ENCODE data around the gene ZBTB49.
"Not testable (repeated sequence)": the region's sequence is repeated elsewhere in the genome, so short reads cannot be mapped to it uniquely, and the experiment has no call there.

ZBTB49 gene, protein sequence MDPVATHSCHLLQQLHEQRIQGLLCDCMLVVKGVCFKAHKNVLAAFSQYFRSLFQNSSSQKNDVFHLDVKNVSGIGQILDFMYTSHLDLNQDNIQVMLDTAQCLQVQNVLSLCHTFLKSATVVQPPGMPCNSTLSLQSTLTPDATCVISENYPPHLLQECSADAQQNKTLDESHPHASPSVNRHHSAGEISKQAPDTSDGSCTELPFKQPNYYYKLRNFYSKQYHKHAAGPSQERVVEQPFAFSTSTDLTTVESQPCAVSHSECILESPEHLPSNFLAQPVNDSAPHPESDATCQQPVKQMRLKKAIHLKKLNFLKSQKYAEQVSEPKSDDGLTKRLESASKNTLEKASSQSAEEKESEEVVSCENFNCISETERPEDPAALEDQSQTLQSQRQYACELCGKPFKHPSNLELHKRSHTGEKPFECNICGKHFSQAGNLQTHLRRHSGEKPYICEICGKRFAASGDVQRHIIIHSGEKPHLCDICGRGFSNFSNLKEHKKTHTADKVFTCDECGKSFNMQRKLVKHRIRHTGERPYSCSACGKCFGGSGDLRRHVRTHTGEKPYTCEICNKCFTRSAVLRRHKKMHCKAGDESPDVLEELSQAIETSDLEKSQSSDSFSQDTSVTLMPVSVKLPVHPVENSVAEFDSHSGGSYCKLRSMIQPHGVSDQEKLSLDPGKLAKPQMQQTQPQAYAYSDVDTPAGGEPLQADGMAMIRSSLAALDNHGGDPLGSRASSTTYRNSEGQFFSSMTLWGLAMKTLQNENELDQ

DNA sequence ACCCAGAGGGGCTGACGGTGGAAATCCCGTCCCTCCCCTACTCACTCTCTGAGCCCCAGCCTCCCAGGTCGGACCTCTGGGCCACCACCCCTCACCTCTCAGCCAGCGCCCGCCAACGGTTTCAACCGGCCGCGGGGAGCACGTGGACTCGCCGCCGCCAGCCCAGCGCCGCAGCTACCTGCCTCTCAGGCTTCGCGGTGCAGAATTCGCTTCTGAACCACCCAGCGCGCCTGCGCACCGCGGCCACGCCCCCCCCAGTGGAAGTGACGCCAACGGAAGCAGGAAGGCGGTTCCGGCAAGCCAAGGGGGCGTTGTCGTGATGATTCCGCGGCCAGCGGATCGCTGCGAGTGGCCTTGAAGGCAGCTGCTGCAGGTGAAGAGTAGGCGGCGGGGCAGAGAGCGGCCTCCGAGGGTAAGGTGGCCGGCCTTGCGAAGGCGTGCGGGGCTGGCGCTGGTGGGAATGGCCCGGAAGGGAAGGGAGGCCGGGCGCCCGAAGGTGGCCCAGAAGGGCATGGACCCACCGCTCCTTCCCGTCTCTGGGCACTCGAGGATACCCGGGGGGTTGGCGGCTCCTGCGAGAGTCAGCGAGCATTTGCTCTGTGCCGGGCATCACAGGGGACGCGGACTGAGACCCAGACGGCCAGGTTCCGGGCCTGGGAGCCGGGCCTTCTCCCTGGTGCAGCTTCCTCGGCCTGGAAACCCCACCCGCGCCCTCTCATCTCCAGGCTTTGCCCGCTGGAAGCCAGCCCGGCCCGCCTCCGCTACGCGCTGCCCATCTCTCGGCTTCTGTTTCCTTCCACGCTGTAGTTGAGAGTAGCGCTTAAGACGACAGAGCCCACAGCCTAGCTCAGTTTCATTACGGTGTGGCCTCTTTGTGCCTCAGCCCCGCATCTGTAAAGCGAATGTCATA, at the start of gene ZBTB49, which contains the start of gene LYAR:
ZBTB49 (plus strand) TSS at position 311 of the 910 bp plus-strand sequence. CDS start 9,695 bp downstream, outside the sequence.
LYAR (minus strand) TSS at position 214 of the 910 bp plus-strand sequence. CDS start 6,412 bp downstream, outside the sequence.
- Histone ChIP-seq H3K27ac (ENCODE audit: low read length) (peak within 1 kb of the TSS; percentile 61), H3K27me3 (ENCODE audit: insufficient read depth, low read length) (no peaks in the 10 kb centered on the region), H3K9ac (ENCODE audit: low read depth, low read length) (peak within 1 kb of the TSS; percentile 96), H3K4me1 (ENCODE audit: insufficient read depth, low read length) (peaks cover 11% of the 10 kb centered on the region), H3K9me3 (ENCODE audit: insufficient read depth, low read depth, low read length) (no peaks in the 10 kb centered on the region), H3K36me3 (ENCODE audit: insufficient read depth, low read depth, low read length) (peaks cover 18% of the 10 kb centered on the region), H3K4me3 (ENCODE audit: low read length) (peak within 1 kb of the TSS; percentile 100)

GRCh38 chr4:4245172-4245571, 44.9 kb upstream of the ZBTB49 start:
- H3K27ac ChIP-seq (ENCODE audit: low read length), result no peak overlapping the region
- H3K9ac ChIP-seq (ENCODE audit: low read depth, low read length), result no peak overlapping the region
- peaks cover 50% of the 10 kb centered on the region for H3K36me3 ChIP-seq (ENCODE audit: insufficient read depth, low read depth, low read length)
- no peaks in the 10 kb centered on the region for H3K27me3 ChIP-seq (ENCODE audit: insufficient read depth, low read length)
- H3K4me3 ChIP-seq (ENCODE audit: low read length), result no peak overlapping the region
- peaks cover 8% of the 10 kb centered on the region for H3K4me1 ChIP-seq (ENCODE audit: insufficient read depth, low read length)
- H3K9me3 ChIP-seq (ENCODE audit: insufficient read depth, low read depth, low read length), result no peaks in the 10 kb centered on the region

DNA sequence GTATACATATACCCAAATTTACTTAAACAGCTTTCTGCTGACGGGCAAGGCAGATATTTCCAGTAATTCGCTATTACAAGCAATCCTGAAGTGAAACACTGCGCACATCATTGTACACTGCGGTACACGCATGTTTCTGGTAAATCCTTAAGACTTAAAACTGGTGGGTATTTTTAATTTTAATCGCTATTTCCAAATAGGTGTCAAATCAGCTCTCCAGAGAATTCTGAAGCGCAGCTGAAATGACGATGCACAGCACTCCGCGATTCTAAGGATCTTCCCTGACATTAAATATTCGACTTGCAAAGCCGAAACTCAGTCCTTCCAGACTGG, 42.4 kb upstream of the ZBTB49 start:
- H3K36me3 ChIP-seq (ENCODE audit: insufficient read depth, low read depth, low read length), result peaks cover 33% of the 10 kb centered on the region
- H3K9ac ChIP-seq (ENCODE audit: low read depth, low read length), result peak overlapping the region; percentile 93
- H3K4me1 ChIP-seq (ENCODE audit: insufficient read depth, low read length), result peaks cover 8% of the 10 kb centered on the region
- H3K9me3 ChIP-seq (ENCODE audit: insufficient read depth, low read depth, low read length), result no peaks in the 10 kb centered on the region
- peak overlapping the region; percentile 80 for H3K4me3 ChIP-seq (ENCODE audit: low read length)
- H3K27me3 ChIP-seq (ENCODE audit: insufficient read depth, low read length), result peaks cover 6% of the 10 kb centered on the region; the same call in 1 of the 2 replicates
- H3K27ac ChIP-seq (ENCODE audit: low read length), result peak overlapping the region; percentile 83

GRCh38 chr4:4248029-4248884, 41.8 kb upstream of the ZBTB49 start, which contains the start of gene TMEM128:
TSS of gene TMEM128 (minus strand) at chr4:4248223. CDS start at chr4:4248202, 21 bp downstream.
- peak within 1 kb of the TSS; percentile 83 for H3K27ac ChIP-seq (ENCODE audit: low read length)
- H3K9me3 ChIP-seq (ENCODE audit: insufficient read depth, low read depth, low read length), result no peaks in the 10 kb centered on the region
- peak within 1 kb of the TSS; percentile 80 for H3K4me3 ChIP-seq (ENCODE audit: low read length)
- H3K9ac ChIP-seq (ENCODE audit: low read depth, low read length), result peak within 1 kb of the TSS; percentile 93
- peaks cover 6% of the 10 kb centered on the region; the same call in 1 of the 2 replicates for H3K27me3 ChIP-seq (ENCODE audit: insufficient read depth, low read length)
- peaks cover 31% of the 10 kb centered on the region for H3K36me3 ChIP-seq (ENCODE audit: insufficient read depth, low read depth, low read length)
- H3K4me1 ChIP-seq (ENCODE audit: insufficient read depth, low read length), result peaks cover 8% of the 10 kb centered on the region

GRCh38 chr4:4248885-4249203, 41.2 kb upstream of the ZBTB49 start:
- peak overlapping the region; percentile 80 for H3K4me3 ChIP-seq (ENCODE audit: low read length)
- peak overlapping the region; percentile 83 for H3K27ac ChIP-seq (ENCODE audit: low read length)
- no peaks in the 10 kb centered on the region for H3K9me3 ChIP-seq (ENCODE audit: insufficient read depth, low read depth, low read length)
- peaks cover 8% of the 10 kb centered on the region for H3K4me1 ChIP-seq (ENCODE audit: insufficient read depth, low read length)
- peak overlapping the region; percentile 93 for H3K9ac ChIP-seq (ENCODE audit: low read depth, low read length)
- peaks cover 6% of the 10 kb centered on the region; the same call in 1 of the 2 replicates for H3K27me3 ChIP-seq (ENCODE audit: insufficient read depth, low read length)
- H3K36me3 ChIP-seq (ENCODE audit: insufficient read depth, low read depth, low read length), result peaks cover 25% of the 10 kb centered on the region

GRCh38 chr4:4249342-4249741, 40.7 kb upstream of the ZBTB49 start:
- H3K27me3 ChIP-seq (ENCODE audit: insufficient read depth, low read length); H3K27ac ChIP-seq (ENCODE audit: low read length); H3K4me1 ChIP-seq (ENCODE audit: insufficient read depth, low read length); H3K9me3 ChIP-seq (ENCODE audit: insufficient read depth, low read depth, low read length): not testable (repeated sequence)
- Histone ChIP-seq H3K36me3 (ENCODE audit: insufficient read depth, low read depth, low read length) (peaks cover 20% of the 10 kb centered on the region), H3K4me3 (ENCODE audit: low read length) (peak overlapping the region; percentile 80; the same call in 1 of the 2 replicates), H3K9ac (ENCODE audit: low read depth, low read length) (peak overlapping the region; percentile 93; the same call in 1 of the 2 replicates)

DNA sequence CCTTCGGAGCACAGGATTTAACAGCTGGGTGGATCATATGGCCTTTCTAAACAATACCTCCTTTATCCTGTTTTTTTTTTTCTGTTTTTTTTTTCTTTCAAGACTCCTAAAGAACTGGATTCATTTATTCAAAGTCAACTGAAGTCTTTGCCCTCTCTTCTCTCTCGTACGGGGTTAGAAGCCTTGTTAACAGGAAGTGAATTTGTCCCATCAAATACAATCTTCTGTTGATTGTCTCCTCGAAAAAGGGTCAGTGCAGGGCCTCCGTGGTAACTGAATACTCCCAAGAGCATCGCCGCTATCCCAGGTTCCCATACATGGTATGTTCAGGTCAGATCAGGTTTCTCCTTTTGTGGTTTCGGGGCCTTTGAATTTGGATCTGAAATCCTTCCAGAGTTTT, 40.2 kb upstream of the ZBTB49 start:
- H3K27me3 ChIP-seq (ENCODE audit: insufficient read depth, low read length), result peaks cover 6% of the 10 kb centered on the region; the same call in 1 of the 2 replicates
- peaks cover 8% of the 10 kb centered on the region for H3K4me1 ChIP-seq (ENCODE audit: insufficient read depth, low read length)
- H3K27ac ChIP-seq (ENCODE audit: low read length), result no peak overlapping the region
- no peaks in the 10 kb centered on the region for H3K9me3 ChIP-seq (ENCODE audit: insufficient read depth, low read depth, low read length)
- H3K9ac ChIP-seq (ENCODE audit: low read depth, low read length), result no peak overlapping the region
- peaks cover 14% of the 10 kb centered on the region for H3K36me3 ChIP-seq (ENCODE audit: insufficient read depth, low read depth, low read length)
- no peak overlapping the region for H3K4me3 ChIP-seq (ENCODE audit: low read length)

- Histone ChIP-seq H3K4me3 (ENCODE audit: low read length) (no peak overlapping the region), H3K27me3 (ENCODE audit: insufficient read depth, low read length) (peaks cover 6% of the 10 kb centered on the region; the same call in 1 of the 2 replicates), H3K9me3 (ENCODE audit: insufficient read depth, low read depth, low read length) (no peaks in the 10 kb centered on the region), H3K27ac (ENCODE audit: low read length) (no peak overlapping the region), H3K4me1 (ENCODE audit: insufficient read depth, low read length) (no peaks in the 10 kb centered on the region), H3K9ac (ENCODE audit: low read depth, low read length) (no peak overlapping the region), H3K36me3 (ENCODE audit: insufficient read depth, low read depth, low read length) (no peaks in the 10 kb centered on the region)
These were observed 35.9 kb upstream of the ZBTB49 start for GRCh38 chr4:4254199-4254598.

GRCh38 chr4:4254666-4255065, 35.4 kb upstream of the ZBTB49 start:
- Histone ChIP-seq H3K9ac (ENCODE audit: low read depth, low read length) (no peak overlapping the region), H3K9me3 (ENCODE audit: insufficient read depth, low read depth, low read length) (no peaks in the 10 kb centered on the region), H3K27me3 (ENCODE audit: insufficient read depth, low read length) (peaks cover 6% of the 10 kb centered on the region; the same call in 1 of the 2 replicates), H3K27ac (ENCODE audit: low read length) (no peak overlapping the region), H3K36me3 (ENCODE audit: insufficient read depth, low read depth, low read length) (no peaks in the 10 kb centered on the region), H3K4me1 (ENCODE audit: insufficient read depth, low read length) (no peaks in the 10 kb centered on the region), H3K4me3 (ENCODE audit: low read length) (no peak overlapping the region)

- Histone ChIP-seq H3K4me3 (ENCODE audit: low read length) (no peak overlapping the region), H3K27me3 (ENCODE audit: insufficient read depth, low read length) (0 out of 2 replicates have a peak, but pooled peaks cover under 1% of the 10 kb centered on the region), H3K27ac (ENCODE audit: low read length) (no peak overlapping the region), H3K4me1 (ENCODE audit: insufficient read depth, low read length) (no peaks in the 10 kb centered on the region), H3K9ac (ENCODE audit: low read depth, low read length) (no peak overlapping the region), H3K9me3 (ENCODE audit: insufficient read depth, low read depth, low read length) (no peaks in the 10 kb centered on the region), H3K36me3 (ENCODE audit: insufficient read depth, low read depth, low read length) (no peaks in the 10 kb centered on the region)
These were observed 33.3 kb upstream of the ZBTB49 start for GRCh38 chr4:4256799-4257198.
